Right lobe of liver (tissue), 6 donors: Measurements from ENCODE around the gene GPR87. TPM values are rescaled to one million over a fixed set of nuclear protein-coding genes. Genes with fewer than 3 reads are reported as not detected.
A peak's percentile ranks its signal among the peaks of the same experiment; 100 is the strongest.

Source experiments
- ATAC-seq, 4 donors: fragments of 200-7000 bp; cut with Tn5 transposase; one replicate each; pipeline ENCODE4 v1.9.1; 2020; ENCODE audit warnings: mild to moderate bottlenecking in 4 of 4, moderate library complexity in 4 of 4
- DNase-seq, 3 donors: peaks; one replicate each; pipeline ENCODE4 v3.0.0-alpha.2; 2020
- H3K27ac ChIP-seq, 3 donors: fragments of 200-600 bp; one replicate each; pipeline ENCODE4 v1.8.0; 2022
- H3K27me3 ChIP-seq, 2 donors: fragments of 200-600 bp; one replicate each; pipeline ENCODE4 v1.8.0; 2022
- H3K36me3 ChIP-seq, 4 donors: fragments of 200-600 bp; sonication (generic) in 1 of 4; one replicate each; pipeline versions ENCODE4 v1.5.1 to v1.8.0; 2017 to 2022; ENCODE audit warnings: control low read depth in 1 of 4
- H3K4me1 ChIP-seq, 4 donors: fragments of 200-600 bp; sonication (generic) in 1 of 4; one replicate each; pipeline versions ENCODE4 v1.5.1 to v1.8.0; 2017 to 2022; ENCODE audit warnings: control low read depth in 1 of 4
- H3K4me3 ChIP-seq, 3 donors: fragments of 200-600 bp; one replicate each; pipeline ENCODE4 v1.8.0; 2022
- H3K9me3 ChIP-seq, 4 donors: fragments of 200-600 bp; sonication (generic) in 1 of 4; one replicate each; pipeline versions ENCODE4 v1.5.1 to v1.8.0; 2017 to 2022; ENCODE audit warnings: control low read depth in 1 of 4
- POLR2A ChIP-seq: fragments of 450-650 bp; IDR thresholded peaks from one replicate; pipeline ENCODE4 v1.6.1; 2017; ENCODE audit warnings: antibody characterized with exemption, mild to moderate bottlenecking
- WGBS: methylation state at CpG from one replicate; pipeline ENCODE4 v1.1.6; 2018; ENCODE audit warnings: low coverage, low lambda C conversion rate; ENCODE audit not compliant: insufficient coverage; ENCODE audit errors: missing lambda C conversion rate; 5-methylcytosine and 5-hydroxymethylcytosine counted together
- intact Hi-C, 2 donors: fragments of 100-400 bp; cut with DNase I; formaldehyde crosslinking; loops; one replicate each; pipeline versions ENCODE4 v1.11.2 to v1.14.1; 2022
- total RNA-seq, 6 experiments: library from RNA; depleted of rRNA in 2 of 6; stranded (reverse); fragments of >200 nt in 2 of 6; fragmentation: NEBNext Ultra II Directional in 3 of 6; extraction: Animal tissue kit (Norgen Biotek cat#: 25700) in 3 of 6; gene quantifications; one replicate each; pipeline versions ENCODE4 v1.1.0 to v1.2.4, GENCODE V29; 2016 to 2023
- TF ChIP-seq, protein P1 (sequence below), 4 donors: fragments of 200-600 bp in 3 of 4; fragments of 450-650 bp in 1 of 4; IDR thresholded peaks; one replicate each; pipeline versions ENCODE4 v1.5.1 to v1.8.0; 2016 to 2022; ENCODE audit warnings: antibody characterized with exemption in 4 of 4, mild to moderate bottlenecking in 2 of 4
- donor health status: DM: no; HTN: yes; CAD: no.
- donor health status: DM: no; HTN: no; CAD: no.
- donor health status: DM: no; HTN: no; CAD: no.
- donor health status: DM: no; HTN: yes; CAD: no.
- donor health status: DM: no; HTN: yes; CAD: no.

Gene GPR87
- total RNA-seq, 6 experiments from 2014 or later: not detected

- Histone ChIP-seq H3K36me3 (no peaks in the 10 kb centered on the region), H3K4me1 (no peaks in the 10 kb centered on the region), H3K27me3 (no peaks in the 10 kb centered on the region), H3K9me3 (no peaks in the 10 kb centered on the region), H3K4me3 (no peak overlapping the region), H3K27ac (no peak overlapping the region)
- 0% methylated on average over 1 of the region's 1 CpG for WGBS
- intact Hi-C loops: loop anchor here in 1 of 2 donors (10.0 kb wide), 1 partner anchor 118 kb away; no protein-coding TSS in a partner anchor
- TF ChIP-seq, protein P1, sequence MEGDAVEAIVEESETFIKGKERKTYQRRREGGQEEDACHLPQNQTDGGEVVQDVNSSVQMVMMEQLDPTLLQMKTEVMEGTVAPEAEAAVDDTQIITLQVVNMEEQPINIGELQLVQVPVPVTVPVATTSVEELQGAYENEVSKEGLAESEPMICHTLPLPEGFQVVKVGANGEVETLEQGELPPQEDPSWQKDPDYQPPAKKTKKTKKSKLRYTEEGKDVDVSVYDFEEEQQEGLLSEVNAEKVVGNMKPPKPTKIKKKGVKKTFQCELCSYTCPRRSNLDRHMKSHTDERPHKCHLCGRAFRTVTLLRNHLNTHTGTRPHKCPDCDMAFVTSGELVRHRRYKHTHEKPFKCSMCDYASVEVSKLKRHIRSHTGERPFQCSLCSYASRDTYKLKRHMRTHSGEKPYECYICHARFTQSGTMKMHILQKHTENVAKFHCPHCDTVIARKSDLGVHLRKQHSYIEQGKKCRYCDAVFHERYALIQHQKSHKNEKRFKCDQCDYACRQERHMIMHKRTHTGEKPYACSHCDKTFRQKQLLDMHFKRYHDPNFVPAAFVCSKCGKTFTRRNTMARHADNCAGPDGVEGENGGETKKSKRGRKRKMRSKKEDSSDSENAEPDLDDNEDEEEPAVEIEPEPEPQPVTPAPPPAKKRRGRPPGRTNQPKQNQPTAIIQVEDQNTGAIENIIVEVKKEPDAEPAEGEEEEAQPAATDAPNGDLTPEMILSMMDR (IDR thresholded peaks at IDR 0.05): peak; percentile 58 to 86 (median 66)
- TF ChIP-seq POLR2A: no peak
- no peak for DNase-seq
- ATAC-seq: peak; percentile 74 to 88 (median 84)
Measured at GRCh38 chr3:151282921-151283320, 33.7 kb downstream of the GPR87 start.

- Histone ChIP-seq H3K9me3 (no peaks in the 10 kb centered on the region), H3K27me3 (no peaks in the 10 kb centered on the region), H3K36me3 (no peaks in the 10 kb centered on the region), H3K4me1 (no peaks in the 10 kb centered on the region), H3K27ac (no peak overlapping the region), H3K4me3 (no peak overlapping the region)
- 79% methylated on average over 9 of the region's 9 CpGs for WGBS
- ATAC-seq (no peak), DNase-seq (no peak)
- intact Hi-C loops: loop anchor here in 1 of 2 donors (10.0 kb wide), 1 partner anchor 117 kb away; no protein-coding TSS in a partner anchor
- TF ChIP-seq, protein P1 (IDR thresholded peaks at IDR 0.05): no peak
- TF ChIP-seq POLR2A: no peak
Measured at GRCh38 chr3:151281671-151282324, 34.8 kb downstream of the GPR87 start.

- ATAC-seq (peak in 3 of 4 donors; percentile 29 to 48 (median 30)), DNase-seq (no peak)
- 42% methylated on average over 4 of the region's 4 CpGs for WGBS
- H3K4me1 ChIP-seq: no peaks in the 10 kb centered on the region
- no peaks in the 10 kb centered on the region for H3K9me3 ChIP-seq
- no peaks in the 10 kb centered on the region for H3K36me3 ChIP-seq
- TF ChIP-seq POLR2A: no peak
- TF ChIP-seq, protein P1 (IDR thresholded peaks at IDR 0.05): no peak
- H3K27ac ChIP-seq: no peak within 1 kb of the TSS
- H3K4me3 ChIP-seq: no peak within 1 kb of the TSS
- intact Hi-C loops: loop anchor here in 1 of 2 donors (5.0 kb wide), 1 partner anchor 106 kb away; no protein-coding TSS in a partner anchor
- H3K27me3 ChIP-seq: no peaks in the 10 kb centered on the region
Measured at GRCh38 chr3:151278230-151278629, 38.4 kb downstream of the GPR87 start, which contains the start of gene P2RY14. Gene P2RY14 (minus strand): TSS chr3:151278542. CDS start chr3:151214316, 64,226 bp downstream.

DNA sequence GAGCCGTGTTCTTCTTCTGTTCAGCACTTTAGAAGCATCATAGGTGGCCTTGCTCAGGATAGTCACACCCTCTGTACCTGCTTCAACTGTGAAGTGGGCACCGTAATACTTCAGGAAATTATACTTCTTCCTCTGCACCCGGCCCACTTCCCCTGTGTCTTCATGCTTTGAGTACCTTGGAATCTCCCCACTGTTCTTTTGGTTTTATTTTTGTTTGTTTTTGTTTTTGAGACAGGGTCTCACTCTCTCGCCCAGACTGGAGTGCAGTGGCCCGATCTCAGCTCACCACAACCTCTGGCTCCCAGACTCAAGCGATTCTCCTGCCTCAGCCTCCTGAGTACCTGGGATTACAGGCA lies 40.0 kb downstream of the GPR87 start:
- Histone ChIP-seq H3K27ac (no peak overlapping the region), H3K4me1 (no peaks in the 10 kb centered on the region), H3K9me3 (no peaks in the 10 kb centered on the region), H3K36me3 (no peaks in the 10 kb centered on the region), H3K4me3 (no peak overlapping the region), H3K27me3 (no peaks in the 10 kb centered on the region)
- no peak for TF ChIP-seq POLR2A
- TF ChIP-seq, protein P1 (IDR thresholded peaks at IDR 0.05): no peak
- WGBS: 76% methylated on average over 6 of the region's 6 CpGs
- intact Hi-C loops: loop anchor here in 1 of 2 donors (5.0 kb wide), 1 partner anchor 104 kb away; no protein-coding TSS in a partner anchor
- ATAC-seq (peak in 1 of 4 donors; percentile 33), DNase-seq (no peak)
